IMR-90 (cell line): ENCODE measurements around the gene RBP4. TPM values are rescaled to one million over a fixed set of nuclear protein-coding genes. Genes with fewer than 3 reads are reported as not detected.

Experiments
- ATAC-seq: fragments of 200-7000 bp; cut with Tn5 transposase; 2 replicates; pipeline ENCODE4 v1.9.1; 2020; ENCODE audit warnings: low read depth, mild to moderate bottlenecking, moderate library complexity
- BruUV-seq: library from RNA; stranded (reverse); fragments of 400-500 nt; replicated peaks from 2 replicates; lab custom pipeline; 2021; lab: Mats Ljungman, UMichigan
- CTCF ChIA-PET: fragments of 300-600 bp; formaldehyde crosslinking; extraction: SDS; loops from one replicate; lab custom pipeline; 2021; ENCODE audit warnings: antibody characterized with exemption; lab: Yijun Ruan, JAX
- POLR2A ChIA-PET: fragments of 300-600 bp; sonication (Branson Sonifier 250); formaldehyde crosslinking; loops from one replicate; lab custom pipeline; 2022; ENCODE audit warnings: antibody characterized with exemption; ENCODE audit not compliant: unreplicated experiment; lab: Charles Lee
- DNase-seq: peaks from one replicate; pipeline ENCODE4 v3.0.0; 2013
- H2AFZ ChIP-seq: replicated peaks from 2 replicates; pipeline ENCODE3; 2013; ENCODE audit warnings: low read length, mild to moderate bottlenecking; ENCODE audit not compliant: poor library complexity
- H2AK5ac ChIP-seq: 2 replicates; pipeline ENCODE4 v1.6.1; 2013; ENCODE audit warnings: low read depth, low read length, inconsistent platforms
- H2AK9ac ChIP-seq: replicated peaks from 2 replicates; pipeline ENCODE3; 2013; ENCODE audit warnings: mild to moderate bottlenecking, low read depth, low read length, moderate library complexity; ENCODE audit not compliant: poor library complexity
- H2BK120ac ChIP-seq: 2 replicates; pipeline ENCODE4 v1.6.1; 2013; ENCODE audit warnings: low read depth, low read length, inconsistent platforms
- H2BK15ac ChIP-seq: 3 replicates; pipeline ENCODE4 v1.6.1; 2013; ENCODE audit warnings: low read depth, low read length, inconsistent platforms
- H2BK20ac ChIP-seq: 2 replicates; pipeline ENCODE4 v1.6.1; 2013; ENCODE audit warnings: low read depth, mild to moderate bottlenecking, inconsistent platforms, low read length, moderate library complexity
- H2BK5ac ChIP-seq: 2 replicates; pipeline ENCODE4 v1.6.1; 2013; ENCODE audit warnings: mild to moderate bottlenecking, low read depth, low read length, inconsistent platforms; ENCODE audit not compliant: poor library complexity, severe bottlenecking
- H3K14ac ChIP-seq: replicated peaks from 2 replicates; pipeline ENCODE4 v1.6.1; 2013; ENCODE audit warnings: low read depth, low read length, inconsistent platforms
- H3K18ac ChIP-seq: 2 replicates; pipeline ENCODE4 v1.6.1; 2013; ENCODE audit warnings: low read depth, low read length, control low read depth
- H3K23ac ChIP-seq: 2 replicates; pipeline ENCODE4 v1.6.1; 2013; ENCODE audit warnings: low read depth, low read length, inconsistent platforms
- H3K27ac ChIP-seq: 2 replicates; pipeline ENCODE4 v1.5.1; 2013; ENCODE audit warnings: mild to moderate bottlenecking, control low read depth, low read length; ENCODE audit not compliant: insufficient read depth
- H3K27me3 ChIP-seq: 2 replicates; pipeline ENCODE4 v1.6.1; 2013; ENCODE audit warnings: low read length; ENCODE audit not compliant: control insufficient read depth, insufficient read depth
- H3K36me3 ChIP-seq: 2 replicates; pipeline ENCODE4 v1.6.1; 2013; ENCODE audit warnings: low read length, mixed read lengths; ENCODE audit not compliant: control insufficient read depth, insufficient read depth
- H3K4ac ChIP-seq: 2 replicates; pipeline ENCODE4 v1.6.1; 2013; ENCODE audit warnings: low read depth, low read length, inconsistent platforms
- H3K4me1 ChIP-seq: 2 replicates; pipeline ENCODE4 v1.6.1; 2013; ENCODE audit warnings: low read length, mixed read lengths; ENCODE audit not compliant: control insufficient read depth, insufficient read depth
- H3K4me2 ChIP-seq: 2 replicates; pipeline ENCODE4 v1.6.1; 2013; ENCODE audit warnings: low read depth, mild to moderate bottlenecking, control low read depth, low read length, moderate library complexity
- H3K4me3 ChIP-seq: 2 replicates; pipeline ENCODE4 v1.5.1; 2013; ENCODE audit warnings: low read depth, mild to moderate bottlenecking, control low read depth, low read length, moderate library complexity; ENCODE audit not compliant: insufficient read depth
- H3K56ac ChIP-seq: 2 replicates; pipeline ENCODE4 v1.6.1; 2013; ENCODE audit warnings: low read length, inconsistent platforms; ENCODE audit not compliant: insufficient read depth; ENCODE audit errors: extremely low read depth
- H3K79me1 ChIP-seq, 2 experiments: 2 replicates each; pipeline ENCODE4 v1.6.1; 2013; ENCODE audit warnings: low read length in 2 of 2, inconsistent platforms in 1 of 2, low read depth in 1 of 2
- H3K9ac ChIP-seq: 2 replicates; pipeline ENCODE4 v1.6.1; 2013; ENCODE audit warnings: low read depth, low read length, control low read depth
- H3K9me1 ChIP-seq: 2 replicates; pipeline ENCODE4 v1.6.1; 2013; ENCODE audit warnings: low read length, inconsistent platforms; ENCODE audit not compliant: insufficient read depth
- H3K9me3 ChIP-seq: 2 replicates; pipeline ENCODE4 v1.6.1; 2013; ENCODE audit warnings: low read length; ENCODE audit not compliant: control insufficient read depth, insufficient read depth
- H4K20me1 ChIP-seq: 2 replicates; pipeline ENCODE4 v1.6.1; 2013; ENCODE audit warnings: low read length, inconsistent platforms; ENCODE audit not compliant: insufficient read depth
- H4K5ac ChIP-seq: 2 replicates; pipeline ENCODE4 v1.6.1; 2013; ENCODE audit warnings: mild to moderate bottlenecking, low read depth, low read length, control low read depth
- H4K8ac ChIP-seq, 2 experiments: 2 replicates each; pipeline ENCODE4 v1.6.1; 2013; ENCODE audit warnings: low read depth in 2 of 2, low read length in 2 of 2, control low read depth in 1 of 2, inconsistent platforms in 1 of 2
- H4K91ac ChIP-seq: 2 replicates; pipeline ENCODE4 v1.6.1; 2013; ENCODE audit warnings: low read depth, low read length, inconsistent platforms; ENCODE audit not compliant: insufficient read depth
- CHD1 ChIP-seq: IDR thresholded peaks from 2 replicates; pipeline ENCODE4 v1.6.1; 2012; ENCODE audit warnings: low read depth, low read length, improper control_type of control experiment
- CTCF ChIP-seq: conservative IDR thresholded peaks from 2 replicates; pipeline ENCODE4 v1.5.1; 2012; ENCODE audit warnings: mild to moderate bottlenecking, low read depth, low read length, improper control_type of control experiment
- FOS ChIP-seq: fragments of 150-350 bp; IDR thresholded peaks from 2 replicates; pipeline ENCODE4 v1.6.1; 2016; ENCODE audit warnings: low read depth, low read length
- MAFK ChIP-seq: IDR thresholded peaks from 2 replicates; pipeline ENCODE4 v1.6.1; 2012; ENCODE audit warnings: low read depth, low read length, improper control_type of control experiment
- MAZ ChIP-seq: IDR thresholded peaks from 2 replicates; pipeline ENCODE4 v1.6.1; 2012; ENCODE audit warnings: low read depth, mild to moderate bottlenecking, low read length, improper control_type of control experiment, moderate library complexity, borderline replicate concordance
- MXI1 ChIP-seq: IDR thresholded peaks from 2 replicates; pipeline ENCODE4 v1.6.1; 2012; ENCODE audit warnings: low read depth, mild to moderate bottlenecking, low read length, moderate library complexity, borderline replicate concordance
- POLR2A ChIP-seq: IDR thresholded peaks from 2 replicates; pipeline ENCODE4 v1.6.1; 2012; ENCODE audit warnings: mild to moderate bottlenecking, low read depth, low read length
- RAD21 ChIP-seq: IDR thresholded peaks from 2 replicates; pipeline ENCODE4 v1.6.1; 2012; ENCODE audit warnings: low read length, improper control_type of control experiment
- RCOR1 ChIP-seq: IDR thresholded peaks from 2 replicates; pipeline ENCODE4 v1.6.1; 2012; ENCODE audit warnings: mild to moderate bottlenecking, low read length, improper control_type of control experiment; ENCODE audit not compliant: insufficient replicate concordance
- SMC3 ChIP-seq: fragments of 150-350 bp; IDR thresholded peaks from 2 replicates; pipeline ENCODE4 v1.6.1; 2016; ENCODE audit warnings: low read depth, mild to moderate bottlenecking, antibody characterized with exemption, low read length, moderate library complexity
- WGBS, 2 experiments: methylation state at CpG; one replicate each; pipeline versions ENCODE4 v1.1.5 to v1.1.7; 2013; ENCODE audit warnings: missing lambda C conversion rate in 2 of 2; ENCODE audit not compliant: insufficient read length in 1 of 2; ENCODE audit errors: extremely low coverage in 2 of 2; 5-methylcytosine and 5-hydroxymethylcytosine counted together
- dilution Hi-C: fragments of 300-500 bp; cut with HindIII; formaldehyde crosslinking; loops from one replicate; pipeline ENCODE4 v1.14.3; 2018; ENCODE audit warnings: low sequenced_read_pairs; ENCODE audit not compliant: unreplicated experiment
- in situ Hi-C: fragments of 300-500 bp; cut with MboI; formaldehyde crosslinking; loops from 3 replicates; pipeline ENCODE4 v1.14.3; 2019; ENCODE audit warnings: low sequenced_read_pairs, inconsistent platforms, mixed read lengths
- intact Hi-C: fragments of 100-400 bp; cut with micrococcal nuclease; formaldehyde crosslinking; loops from 2 replicates; pipeline ENCODE4 v1.10.0; 2022
- polyA plus RNA-seq, 3 experiments: library from polyadenylated mRNA; depleted of rRNA; stranded (reverse); fragments of >200 nt; gene quantifications; 2 replicates each; pipeline ENCODE4 v1.2.3, GENCODE V29; 2012; ENCODE audit warnings: low replicate concordance in 1 of 3
- total RNA-seq: library from RNA; depleted of rRNA; stranded (reverse); fragments of >200 nt; gene quantifications from 2 replicates; pipeline ENCODE4 v1.2.3, GENCODE V29; 2012

The RBP4 gene
- total and polyA plus RNA-seq, 2 of the 4 experiments (the other 2 are of a cell fraction) = not detected

GRCh38 chr10:93584445-93584844, 16.6 kb downstream of the RBP4 start:
- POLR2A ChIA-PET = no interaction called here
- dilution Hi-C loops (no loop called here), in situ Hi-C loops (no loop called here), intact Hi-C loops (no loop called here)
- H2AK5ac ChIP-seq = no peak overlapping the region
- peaks cover 20% of the 10 kb centered on the region for H3K27me3 ChIP-seq
- no peak overlapping the region for H4K8ac ChIP-seq
- no peaks in the 10 kb centered on the region for H3K4me1 ChIP-seq
- H3K4me3 ChIP-seq = no peak overlapping the region
- no peak for DNase-seq
- CTCF ChIA-PET = no interaction called here
- no peak for ATAC-seq
- H3K4ac ChIP-seq = no peak overlapping the region
- no peak overlapping the region for H3K56ac ChIP-seq
- H3K9ac ChIP-seq = no peak overlapping the region
- H3K36me3 ChIP-seq = no peaks in the 10 kb centered on the region
- no peak overlapping the region for H4K91ac ChIP-seq
- no peak overlapping the region for H3K14ac ChIP-seq
- no peaks in the 10 kb centered on the region for H3K9me1 ChIP-seq
- TF ChIP-seq MAFK (no peak), MXI1 (no peak), CHD1 (no peak), POLR2A (no peak), MAZ (no peak), FOS (no peak), RCOR1 (no peak), RAD21 (no peak), SMC3 (no peak), CTCF (no peak)
- no peak overlapping the region for H3K27ac ChIP-seq
- BruUV-seq = no TSS peak
- H4K5ac ChIP-seq = no peak overlapping the region
- H4K20me1 ChIP-seq = no peaks in the 10 kb centered on the region
- no peak overlapping the region for H3K23ac ChIP-seq
- WGBS, 2 experiments = no CpG with 5 or more reads among the region's 7 CpGs
- no peak overlapping the region for H2BK20ac ChIP-seq
- no peak overlapping the region for H2AFZ ChIP-seq
- H2BK5ac ChIP-seq = no peak overlapping the region
- no peak overlapping the region for H2AK9ac ChIP-seq
- no peak overlapping the region for H3K18ac ChIP-seq
- H2BK15ac ChIP-seq = no peak overlapping the region
- H3K4me2 ChIP-seq = no peak overlapping the region
- peaks cover 4% of the 10 kb centered on the region for H3K9me3 ChIP-seq
- no peaks in the 10 kb centered on the region for H3K79me1 ChIP-seq
- no peak overlapping the region for H2BK120ac ChIP-seq
